Stomach (tissue), 4 donors: ENCODE measurements around the gene PEAK1.

Experiments used
- CTCF ChIP-seq, 7 experiments: fragments of 450-650 bp in 4 of 7; fragments of 200-600 bp in 3 of 7; sonication (generic) in 3 of 7; IDR thresholded peaks; one replicate each; pipeline ENCODE4 v1.5.1; 2016 to 2019; ENCODE audit warnings: antibody characterized with exemption in 7 of 7, control low read depth in 2 of 7, mild to moderate bottlenecking in 1 of 7
- POLR2AphosphoS5 ChIP-seq, 3 donors: sonication (generic); formaldehyde crosslinking; IDR thresholded peaks; one replicate each; pipeline ENCODE4 v1.6.1; 2016; ENCODE audit warnings: antibody characterized with exemption in 3 of 3

GRCh38 chr15:77412972-77413698 is 6.8 kb downstream of the PEAK1 start:
- TF ChIP-seq CTCF (IDR thresholded peaks at IDR 0.05) (no peak), POLR2AphosphoS5 (IDR thresholded peaks at IDR 0.05) (no peak)
